SK-N-SH (cell line): ENCODE measurements around the gene TTC9.

Source experiments
- CHD2 ChIP-seq: fragments of 150-350 bp; IDR thresholded peaks from 2 replicates; pipeline ENCODE4 v1.6.1; 2018; ENCODE audit warnings: low read length; ENCODE audit not compliant: partially characterized antibody
- EP300 ChIP-seq, 2 experiments: IDR thresholded peaks; 2 replicates each; pipeline versions ENCODE4 v1.4.0 to v1.6.1; 2012; ENCODE audit warnings: borderline replicate concordance in 1 of 2, low read depth in 1 of 2, low read length in 1 of 2
- EZH2phosphoT487 ChIP-seq: fragments of 200-600 bp; sonication (generic); IDR thresholded peaks from 2 replicates; pipeline ENCODE4 v1.6.1; 2017; ENCODE audit warnings: low read depth, mixed run types, mild to moderate bottlenecking, antibody characterized with exemption, moderate library complexity, borderline replicate concordance
- MAX ChIP-seq: IDR thresholded peaks from 2 replicates; pipeline ENCODE4 v1.4.0; 2012; ENCODE audit warnings: low read depth
- NFIC ChIP-seq: IDR thresholded peaks from 2 replicates; pipeline ENCODE4 v1.4.0; 2012; ENCODE audit warnings: borderline replicate concordance
- POLR2AphosphoS5 ChIP-seq: IDR thresholded peaks from 2 replicates; pipeline ENCODE4 v1.6.1; 2012; ENCODE audit warnings: low read depth, low read length
- TEAD4 ChIP-seq: IDR thresholded peaks from 2 replicates; pipeline ENCODE4 v1.4.0; 2012; ENCODE audit warnings: mild to moderate bottlenecking, borderline replicate concordance; ENCODE audit not compliant: insufficient read depth
- USF1 ChIP-seq: IDR thresholded peaks from 2 replicates; pipeline ENCODE4 v1.4.0; 2012; ENCODE audit warnings: low read depth, borderline replicate concordance
- USF2 ChIP-seq: fragments of 150-350 bp; IDR thresholded peaks from 2 replicates; pipeline ENCODE4 v1.6.1; 2017; ENCODE audit warnings: antibody characterized with exemption, low read length, low read depth, borderline replicate concordance
- TF ChIP-seq, protein P1 (sequence below): fragments of 200-600 bp; sonication (generic); IDR thresholded peaks from 2 replicates; pipeline ENCODE4 v1.6.1; 2017; ENCODE audit warnings: antibody characterized with exemption, mild to moderate bottlenecking, moderate library complexity

DNA sequence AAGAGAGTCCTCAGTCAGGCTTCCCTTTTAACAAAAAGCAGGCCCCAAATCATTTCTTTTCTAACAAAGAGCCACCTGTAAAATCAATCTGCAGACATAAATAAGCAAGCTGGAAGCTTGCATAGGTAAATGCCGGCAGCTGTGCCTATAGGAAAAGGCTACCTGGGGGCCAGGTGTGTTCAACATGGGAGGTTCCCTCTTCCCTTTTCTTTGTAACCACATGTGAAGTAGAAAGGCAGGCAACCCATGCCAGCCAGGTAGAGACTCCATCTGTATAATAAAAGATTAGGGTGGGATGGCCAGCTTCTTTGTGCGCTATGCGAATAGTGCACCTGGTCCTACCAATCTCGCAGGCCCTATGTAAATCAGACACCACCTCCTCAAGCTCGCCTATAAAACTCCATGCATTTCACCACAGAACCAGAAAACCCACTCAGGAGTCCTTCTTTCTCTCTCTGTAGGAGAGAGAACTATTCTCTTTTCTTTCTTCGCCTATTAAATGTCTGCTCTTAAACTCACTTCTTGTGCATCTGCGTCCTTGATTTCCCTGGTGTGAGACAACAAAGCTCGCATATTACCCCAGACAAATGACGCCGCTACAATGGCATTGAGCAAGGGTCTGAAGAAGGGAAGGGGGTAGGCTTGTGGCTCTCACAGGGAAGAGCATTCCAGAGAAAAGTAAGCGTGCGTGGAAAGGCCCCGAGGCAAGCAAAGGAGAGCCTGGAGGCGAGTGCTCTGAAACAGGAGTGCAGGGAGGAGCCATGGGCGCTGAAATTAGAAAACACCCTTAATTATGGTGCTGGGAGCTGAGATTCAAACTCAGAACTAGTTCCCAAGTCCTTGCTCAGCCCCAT lies 67.2 kb downstream of the TTC9 start:
- TF ChIP-seq, protein P1, sequence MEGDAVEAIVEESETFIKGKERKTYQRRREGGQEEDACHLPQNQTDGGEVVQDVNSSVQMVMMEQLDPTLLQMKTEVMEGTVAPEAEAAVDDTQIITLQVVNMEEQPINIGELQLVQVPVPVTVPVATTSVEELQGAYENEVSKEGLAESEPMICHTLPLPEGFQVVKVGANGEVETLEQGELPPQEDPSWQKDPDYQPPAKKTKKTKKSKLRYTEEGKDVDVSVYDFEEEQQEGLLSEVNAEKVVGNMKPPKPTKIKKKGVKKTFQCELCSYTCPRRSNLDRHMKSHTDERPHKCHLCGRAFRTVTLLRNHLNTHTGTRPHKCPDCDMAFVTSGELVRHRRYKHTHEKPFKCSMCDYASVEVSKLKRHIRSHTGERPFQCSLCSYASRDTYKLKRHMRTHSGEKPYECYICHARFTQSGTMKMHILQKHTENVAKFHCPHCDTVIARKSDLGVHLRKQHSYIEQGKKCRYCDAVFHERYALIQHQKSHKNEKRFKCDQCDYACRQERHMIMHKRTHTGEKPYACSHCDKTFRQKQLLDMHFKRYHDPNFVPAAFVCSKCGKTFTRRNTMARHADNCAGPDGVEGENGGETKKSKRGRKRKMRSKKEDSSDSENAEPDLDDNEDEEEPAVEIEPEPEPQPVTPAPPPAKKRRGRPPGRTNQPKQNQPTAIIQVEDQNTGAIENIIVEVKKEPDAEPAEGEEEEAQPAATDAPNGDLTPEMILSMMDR: no peak
- TF ChIP-seq USF2 (no peak), EP300 (IDR thresholded peaks at IDR 0.05; ENCODE audit: borderline replicate concordance in 1 of 2, low read depth in 1 of 2, low read length in 1 of 2) (no peak), POLR2AphosphoS5 (no peak), USF1 (no peak), EZH2phosphoT487 (no peak), CHD2 (no peak), MAX (no peak), TEAD4 (no peak), NFIC (no peak)
